ENCODE results near the gene PC. TPM values are rescaled to one million over a fixed set of nuclear protein-coding genes. Genes with fewer than 3 reads are reported as not detected.
A peak's percentile ranks its signal among the peaks of the same experiment; 100 is the strongest.

PC gene
- total and polyA plus RNA-seq, 9 of the 15 experiments (the other 6 are each of a cell fraction or from before 2014, with no cell fraction given) = 0.94 to 38.0 (median 8.7) TPM

DNA sequence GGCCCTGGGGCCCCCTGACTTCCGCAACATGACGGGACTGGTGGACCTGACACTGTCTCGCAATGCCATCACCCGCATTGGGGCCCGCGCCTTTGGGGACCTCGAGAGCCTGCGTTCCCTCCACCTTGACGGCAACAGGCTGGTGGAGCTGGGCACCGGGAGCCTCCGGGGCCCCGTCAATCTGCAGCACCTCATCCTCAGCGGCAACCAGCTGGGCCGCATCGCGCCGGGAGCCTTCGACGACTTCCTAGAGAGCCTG, 100.3 kb downstream of the PC start:
- Histone ChIP-seq H4K20me1 (replicated peaks; ENCODE audit: control insufficient read depth, insufficient read depth, low read length) (no peaks in the 10 kb centered on the region), H3K9me3 (replicated peaks; ENCODE audit: control insufficient read depth, insufficient read depth, low read depth, low read length) (no peaks in the 10 kb centered on the region), H3K9ac (ENCODE audit: insufficient read depth in 1 of 2, low read depth in 2 of 2, low read length in 2 of 2) (peak overlapping the region in 1 of 2 experiments; percentile 94; a peak in 2 of 4 replicates), H2AFZ (ENCODE audit: low read depth, low read length) (no peak overlapping the region), H3K4me2 (ENCODE audit: insufficient read depth, low read length) (0 out of 2 replicates have a peak overlapping the region, but pooled peaks have one; percentile 77), H3K36me3 (ENCODE audit: control insufficient read depth, insufficient read depth, low read length) (peaks cover 36% of the 10 kb centered on the region; the same call in 1 of the 3 replicates), H3K9me1 (ENCODE audit: control insufficient read depth, insufficient read depth, low read length) (no peaks in the 10 kb centered on the region), H3K4me3 (peak overlapping the region; percentile 68), H3K79me2 (ENCODE audit: control insufficient read depth, insufficient read depth, low read length) (peaks cover 25% of the 10 kb centered on the region), H3K27me3 (ENCODE audit: control insufficient read depth in 2 of 2, insufficient read depth in 2 of 2, low read length in 2 of 2) (no peaks in the 10 kb centered on the region), H3K4me1 (replicated peaks in 1 of 2; ENCODE audit: control insufficient read depth in 2 of 2, insufficient read depth in 2 of 2, low read length in 2 of 2) (peaks cover 11 to 88% of the 10 kb centered on the region in 2 experiments; a peak in 4 of 5 replicates), H3K27ac (ENCODE audit: extremely low read depth, low read depth, low read length) (no peak overlapping the region)
- 89% methylated on average over 12 of the region's 19 CpGs for whole genome bisulfite sequencing (ENCODE audit: insufficient coverage, low coverage, missing lambda C conversion rate)
- in situ Hi-C loops (cut with MboI) = no loop called here
- intact Hi-C loops (cut with micrococcal nuclease) = no loop called here
- BruUV-seq (replicated peaks) = no TSS peak
- no peak for DNase-seq (ENCODE audit: extremely low read depth in 1 of 4, low spot score in 3 of 4)
- no peak for ATAC-seq
- no peak for FAIRE-seq
- ChIA-PET POLR2A (interaction anchor here (0.7 to 0.9 kb wide), 2 partner anchors 12 to 180 kb away, joined by 3 to 6 read pairs; no protein-coding TSS in a partner anchor), CTCF (ENCODE audit: low intra/inter-chr PET ratio) (no interaction called here)
- TF ChIP-seq, protein P1, sequence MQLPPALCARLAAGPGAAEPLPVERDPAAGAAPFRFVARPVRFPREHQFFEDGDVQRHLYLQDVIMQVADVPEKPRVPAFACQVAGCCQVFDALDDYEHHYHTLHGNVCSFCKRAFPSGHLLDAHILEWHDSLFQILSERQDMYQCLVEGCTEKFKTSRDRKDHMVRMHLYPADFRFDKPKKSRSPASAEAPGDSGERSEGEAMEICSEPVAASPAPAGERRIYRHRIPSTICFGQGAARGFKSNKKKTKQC (CRISPR knock-in tag; IDR thresholded peaks at IDR 0.05) = no peak
- TF ChIP-seq KLF13 (tag; IDR thresholded peaks at IDR 0.05; ENCODE audit: borderline replicate concordance, low read depth) (no peak), ZNF197 (CRISPR knock-in tag; IDR thresholded peaks at IDR 0.05; ENCODE audit: low read depth) (no peak), SAFB (IDR thresholded peaks at IDR 0.05; ENCODE audit: borderline replicate concordance, low read depth, low read length) (no peak), U2AF2 (optimal IDR thresholded peaks at IDR 0.05; ENCODE audit: low read depth, low read length) (no peak), PCBP2 (IDR thresholded peaks at IDR 0.05; ENCODE audit: low read depth, low read length, poor library complexity, severe bottlenecking) (no peak), HSF4 (CRISPR knock-in tag; IDR thresholded peaks at IDR 0.05; ENCODE audit: borderline replicate concordance) (no peak), XRCC3 (IDR thresholded peaks at IDR 0.05) (no peak), ZFX (CRISPR knock-in tag; IDR thresholded peaks at IDR 0.05) (peak; percentile 19; the same call in 1 of the 2 replicates), ZNF24 (IDR thresholded peaks at IDR 0.05) (no peak), POLR2G (IDR thresholded peaks at IDR 0.05; ENCODE audit: low read depth, low read length) (peak; percentile 9; the same call in 1 of the 2 replicates), PHB2 (IDR thresholded peaks at IDR 0.05; ENCODE audit: low read depth) (no peak), NR3C1 (CRISPR knock-in tag; IDR thresholded peaks at IDR 0.05) (no peak), SMARCA4 (IDR thresholded peaks at IDR 0.05) (no peak), CBX2 (IDR thresholded peaks at IDR 0.05; ENCODE audit: insufficient read depth, low read length, poor library complexity, severe bottlenecking) (no peak), PTRF (tag; IDR thresholded peaks at IDR 0.05) (no peak), CBX1 (IDR thresholded peaks at IDR 0.05; ENCODE audit: low read depth) (0 out of 2 replicates have a peak, but pooled peaks have one; percentile 14), PHTF2 (CRISPR knock-in tag; IDR thresholded peaks at IDR 0.05) (no peak)
- TF ChIP-seq, protein P2, sequence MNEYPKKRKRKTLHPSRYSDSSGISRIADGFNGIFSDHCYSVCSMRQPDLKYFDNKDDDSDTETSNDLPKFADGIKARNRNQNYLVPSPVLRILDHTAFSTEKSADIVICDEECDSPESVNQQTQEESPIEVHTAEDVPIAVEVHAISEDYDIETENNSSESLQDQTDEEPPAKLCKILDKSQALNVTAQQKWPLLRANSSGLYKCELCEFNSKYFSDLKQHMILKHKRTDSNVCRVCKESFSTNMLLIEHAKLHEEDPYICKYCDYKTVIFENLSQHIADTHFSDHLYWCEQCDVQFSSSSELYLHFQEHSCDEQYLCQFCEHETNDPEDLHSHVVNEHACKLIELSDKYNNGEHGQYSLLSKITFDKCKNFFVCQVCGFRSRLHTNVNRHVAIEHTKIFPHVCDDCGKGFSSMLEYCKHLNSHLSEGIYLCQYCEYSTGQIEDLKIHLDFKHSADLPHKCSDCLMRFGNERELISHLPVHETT (CRISPR knock-in tag; conservative IDR thresholded peaks at IDR 0.05 in 1 of 2, IDR thresholded peaks at IDR 0.05 in 1 of 2) = no peak
- TF ChIP-seq, protein P3, sequence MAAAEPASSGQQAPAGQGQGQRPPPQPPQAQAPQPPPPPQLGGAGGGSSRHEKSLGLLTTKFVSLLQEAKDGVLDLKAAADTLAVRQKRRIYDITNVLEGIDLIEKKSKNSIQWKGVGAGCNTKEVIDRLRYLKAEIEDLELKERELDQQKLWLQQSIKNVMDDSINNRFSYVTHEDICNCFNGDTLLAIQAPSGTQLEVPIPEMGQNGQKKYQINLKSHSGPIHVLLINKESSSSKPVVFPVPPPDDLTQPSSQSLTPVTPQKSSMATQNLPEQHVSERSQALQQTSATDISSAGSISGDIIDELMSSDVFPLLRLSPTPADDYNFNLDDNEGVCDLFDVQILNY (CRISPR knock-in tag; IDR thresholded peaks at IDR 0.05) = no peak
